Measurements from ENCODE around the gene PCGF1. TPM values are rescaled to one million over a fixed set of nuclear protein-coding genes. Genes with fewer than 3 reads are reported as not detected.

Gene PCGF1
- total and polyA plus RNA-seq, 2 of the 4 experiments (the other 2 are of a cell fraction): 23.4 to 31.4 TPM

DNA sequence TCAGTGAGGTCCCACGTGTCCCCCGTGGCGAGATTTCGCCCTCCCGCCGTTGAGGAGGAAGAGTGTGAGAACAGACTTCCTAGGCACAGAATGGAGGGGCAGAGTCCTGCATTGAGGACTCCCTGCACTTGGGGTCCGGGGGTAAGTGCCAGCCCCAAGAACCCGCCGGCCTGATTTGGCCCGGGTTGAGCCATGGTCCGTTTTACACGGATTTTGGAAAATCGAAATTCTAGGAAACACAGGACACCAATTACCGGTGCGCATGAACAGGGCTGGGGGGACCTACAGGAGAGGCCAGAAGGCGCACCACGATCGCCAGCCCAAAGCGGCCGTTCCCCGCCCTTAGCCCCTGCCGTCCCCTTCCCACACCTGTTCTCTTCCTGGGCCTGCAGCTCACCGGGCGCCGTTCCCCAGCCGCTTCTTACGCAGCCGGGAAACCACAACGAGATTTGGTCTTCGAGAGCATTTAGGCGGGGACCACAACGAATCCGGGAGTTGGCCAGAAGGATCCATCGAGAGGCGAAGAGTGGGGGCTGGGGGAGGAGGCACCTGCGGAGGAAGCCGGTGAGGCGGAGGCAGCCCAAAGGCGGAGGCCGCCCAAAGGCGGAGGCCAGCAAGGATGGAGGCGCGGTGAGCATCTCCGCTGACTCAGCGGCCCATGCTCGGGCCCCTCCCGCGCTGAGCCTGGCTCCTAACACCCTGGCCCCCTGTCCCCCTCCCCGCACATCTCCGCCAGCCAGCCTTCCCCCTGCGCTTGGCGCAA lies 6.3 kb upstream of the PCGF1 start:
- Histone ChIP-seq H4K20me1 (ENCODE audit: insufficient read depth, low read length) (0 out of 2 replicates have a peak, but pooled peaks cover 5% of the 10 kb centered on the region), H3K4me1 (ENCODE audit: control insufficient read depth, insufficient read depth, low read length) (no peaks in the 10 kb centered on the region), H4K91ac (ENCODE audit: insufficient read depth, low read depth, low read length) (no peak overlapping the region), H3K14ac (replicated peaks; ENCODE audit: low read depth, low read length) (no peak overlapping the region), H3K23ac (ENCODE audit: low read depth, low read length) (peak overlapping the region; percentile 63; the same call in 1 of the 2 replicates), H3K18ac (ENCODE audit: low read depth, low read length) (no peak overlapping the region), H3K27ac (ENCODE audit: insufficient read depth, low read length) (no peak overlapping the region), H3K9me3 (ENCODE audit: control insufficient read depth, insufficient read depth, low read length) (peaks cover 20% of the 10 kb centered on the region), H2BK20ac (ENCODE audit: low read depth, low read length) (no peak overlapping the region), H3K27me3 (ENCODE audit: control insufficient read depth, insufficient read depth, low read length) (peaks cover 78% of the 10 kb centered on the region), H2BK5ac (ENCODE audit: low read depth, low read length, poor library complexity, severe bottlenecking) (no peak overlapping the region), H3K4me3 (ENCODE audit: insufficient read depth, low read depth, low read length) (no peak overlapping the region), H4K8ac (ENCODE audit: low read depth in 2 of 2, low read length in 2 of 2) (no peak overlapping the region), H3K79me1 (ENCODE audit: low read depth in 1 of 2, low read length in 2 of 2) (no peaks in the 10 kb centered on the region), H2AFZ (replicated peaks; ENCODE audit: low read length, poor library complexity) (peak overlapping the region; percentile 70), H2BK15ac (ENCODE audit: low read depth, low read length) (no peak overlapping the region), H3K4ac (ENCODE audit: low read depth, low read length) (no peak overlapping the region), H2AK9ac (replicated peaks; ENCODE audit: low read depth, low read length, poor library complexity) (no peak overlapping the region), H3K56ac (ENCODE audit: extremely low read depth, insufficient read depth, low read length) (no peak overlapping the region), H2BK120ac (ENCODE audit: low read depth, low read length) (no peak overlapping the region), H3K36me3 (ENCODE audit: control insufficient read depth, insufficient read depth, low read length) (no peaks in the 10 kb centered on the region), H3K9me1 (ENCODE audit: insufficient read depth, low read length) (no peaks in the 10 kb centered on the region), H2AK5ac (ENCODE audit: low read depth, low read length) (peak overlapping the region; percentile 10; the same call in 1 of the 2 replicates), H3K4me2 (ENCODE audit: low read depth, low read length) (no peak overlapping the region), H4K5ac (ENCODE audit: low read depth, low read length) (no peak overlapping the region), H3K9ac (ENCODE audit: low read depth, low read length) (no peak overlapping the region)
- ChIA-PET CTCF (no interaction called here), POLR2A (ENCODE audit: unreplicated experiment) (no interaction called here)
- no TSS peak for BruUV-seq (replicated peaks)
- WGBS, 2 experiments (ENCODE audit: extremely low coverage in 2 of 2, insufficient read length in 1 of 2): 2% methylated on average over 17 of the region's 52 CpGs; no CpG with 5 or more reads in 1 of the 2 experiments
- in situ Hi-C loops (cut with MboI; ENCODE audit: low sequenced_read_pairs) (no loop called here), intact Hi-C loops (cut with micrococcal nuclease) (no loop called here), dilution Hi-C loops (cut with HindIII; ENCODE audit: low sequenced_read_pairs, unreplicated experiment) (no loop called here)
- ATAC-seq (ENCODE audit: low read depth): peak; percentile 9; the same call in 1 of the 2 replicates
- no peak for TF ChIP-seq FOS (IDR thresholded peaks at IDR 0.05; ENCODE audit: low read depth, low read length)
- no peak for TF ChIP-seq MAFK (IDR thresholded peaks at IDR 0.05; ENCODE audit: low read depth, low read length)
- no peak for TF ChIP-seq POLR2A (IDR thresholded peaks at IDR 0.05; ENCODE audit: low read depth, low read length)
- TF ChIP-seq MAZ (IDR thresholded peaks at IDR 0.05; ENCODE audit: borderline replicate concordance, low read depth, low read length): no peak
- no peak for TF ChIP-seq NFE2L2 (IDR thresholded peaks at IDR 0.05; ENCODE audit: low read depth, low read length)
- TF ChIP-seq CEBPB (IDR thresholded peaks at IDR 0.05; ENCODE audit: low read depth, low read length): no peak
- TF ChIP-seq, protein P1, sequence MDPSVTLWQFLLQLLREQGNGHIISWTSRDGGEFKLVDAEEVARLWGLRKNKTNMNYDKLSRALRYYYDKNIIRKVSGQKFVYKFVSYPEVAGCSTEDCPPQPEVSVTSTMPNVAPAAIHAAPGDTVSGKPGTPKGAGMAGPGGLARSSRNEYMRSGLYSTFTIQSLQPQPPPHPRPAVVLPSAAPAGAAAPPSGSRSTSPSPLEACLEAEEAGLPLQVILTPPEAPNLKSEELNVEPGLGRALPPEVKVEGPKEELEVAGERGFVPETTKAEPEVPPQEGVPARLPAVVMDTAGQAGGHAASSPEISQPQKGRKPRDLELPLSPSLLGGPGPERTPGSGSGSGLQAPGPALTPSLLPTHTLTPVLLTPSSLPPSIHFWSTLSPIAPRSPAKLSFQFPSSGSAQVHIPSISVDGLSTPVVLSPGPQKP (IDR thresholded peaks at IDR 0.05; ENCODE audit: borderline replicate concordance, low read depth, low read length): no peak
- TF ChIP-seq SMC3 (IDR thresholded peaks at IDR 0.05; ENCODE audit: low read depth, low read length): no peak
- no peak for DNase-seq
